Esophagus squamous epithelium (tissue), 4 donors: ENCODE data around the gene EAF1.
"Not testable (repeated sequence)": the region's sequence is repeated elsewhere in the genome, so short reads cannot be mapped to it uniquely, and the experiment has no call there.

Experiments
- CTCF ChIP-seq, 6 experiments: fragments of 450-650 bp in 4 of 6; fragments of 200-600 bp in 2 of 6; sonication (generic) in 2 of 6; IDR thresholded peaks; one replicate each; pipeline ENCODE4 v1.5.1; 2016 to 2019; ENCODE audit warnings: antibody characterized with exemption in 6 of 6, mild to moderate bottlenecking in 4 of 6, moderate library complexity in 4 of 6
- POLR2A ChIP-seq, 4 donors: fragments of 450-650 bp; IDR thresholded peaks; one replicate each; pipeline ENCODE4 v1.6.1; 2017; ENCODE audit warnings: antibody characterized with exemption in 4 of 4, mild to moderate bottlenecking in 4 of 4, moderate library complexity in 3 of 4

DNA sequence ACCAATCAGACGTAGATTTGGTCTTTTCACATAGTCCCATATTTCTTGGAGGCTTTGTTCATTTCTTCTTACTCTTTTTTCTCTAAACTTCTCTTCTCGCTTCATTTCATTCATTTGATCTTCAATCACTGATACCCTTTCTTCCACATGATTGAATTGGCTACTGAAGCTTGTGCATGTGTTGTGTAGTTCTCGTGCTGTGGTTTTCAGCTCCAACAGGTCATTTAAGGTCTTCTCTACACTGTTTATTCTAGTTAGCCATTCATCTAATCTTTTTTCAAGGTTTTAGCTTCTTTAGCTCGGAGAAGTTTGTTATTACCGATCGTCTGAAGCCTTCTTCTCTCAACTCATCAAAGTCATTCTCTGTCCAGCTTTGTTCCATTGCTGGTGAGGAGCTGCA lies 57.2 kb downstream of the EAF1 start:
- not testable (repeated sequence) for TF ChIP-seq CTCF, POLR2A (IDR thresholded peaks at IDR 0.05)
